Measurements from ENCODE around the gene ZNF532. TPM values are rescaled to one million over a fixed set of nuclear protein-coding genes. Genes with fewer than 3 reads are reported as not detected.

ZNF532 gene
- total RNA-seq (76.3 TPM), polyA plus RNA-seq (ENCODE audit: insufficient read depth, low read depth, low replicate concordance) (5.7 TPM)
- long read RNA-seq, donor 1, full-length matches to known transcripts = 11 of 85 reads
- long read RNA-seq, donor 1, partial matches to known transcripts = 74 of 85 reads
- long read RNA-seq, donor 1, other reads (novel, unspliced or antisense) = 0 of 85 reads
- long read RNA-seq, donor 2, full-length matches to known transcripts = 8 of 8 reads
- long read RNA-seq, donor 2, partial matches to known transcripts = 0 of 8 reads
- long read RNA-seq, donor 2, other reads (novel, unspliced or antisense) = 0 of 8 reads
- long read RNA-seq, donor 3, full-length matches to known transcripts = 15 of 88 reads
- long read RNA-seq, donor 3, partial matches to known transcripts = 73 of 88 reads
- long read RNA-seq, donor 3, other reads (novel, unspliced or antisense) = 0 of 88 reads
- long read RNA-seq, donor 4, full-length matches to known transcripts = 4 of 4 reads
- long read RNA-seq, donor 4, partial matches to known transcripts = 0 of 4 reads
- long read RNA-seq, donor 4, other reads (novel, unspliced or antisense) = 0 of 4 reads
- long read RNA-seq, donor 5, partial matches to known transcripts = 0 of 1 reads
- long read RNA-seq, donor 5, other reads (novel, unspliced or antisense) = 0 of 1 reads
- long read RNA-seq, donor 6, full-length matches to known transcripts = 5 of 5 reads
- long read RNA-seq, donor 6, partial matches to known transcripts = 0 of 5 reads
- long read RNA-seq, donor 6, other reads (novel, unspliced or antisense) = 0 of 5 reads
- long read RNA-seq, donor 7, full-length matches to known transcripts = 1 of 16 reads
- long read RNA-seq, donor 7, partial matches to known transcripts = 5 of 16 reads
- long read RNA-seq, donor 7, other reads (novel, unspliced or antisense) = 10 of 16 reads
- long read RNA-seq, donor 8, full-length matches to known transcripts = 12 of 25 reads
- long read RNA-seq, donor 8, partial matches to known transcripts = 13 of 25 reads
- long read RNA-seq, donor 8, other reads (novel, unspliced or antisense) = 0 of 25 reads
- long read RNA-seq, donor 9, full-length matches to known transcripts = 10 of 10 reads
- long read RNA-seq, donor 9, partial matches to known transcripts = 0 of 10 reads
- long read RNA-seq, donor 9, other reads (novel, unspliced or antisense) = 0 of 10 reads
- long read RNA-seq, donor 10, full-length matches to known transcripts = 12 of 28 reads
- long read RNA-seq, donor 10, partial matches to known transcripts = 16 of 28 reads
- long read RNA-seq, donor 10, other reads (novel, unspliced or antisense) = 0 of 28 reads

- H3K9me3 ChIP-seq (ENCODE audit: control insufficient read depth in 2 of 3, insufficient read depth in 1 of 3, low read length in 3 of 3) = peaks cover 0 to 3% (median 0%) of the 10 kb centered on the region in 3 donors
- no peaks in the 10 kb centered on the region for H3K27me3 ChIP-seq (ENCODE audit: control insufficient read depth, insufficient read depth, low read length)
- no peak for TF ChIP-seq CTCF (IDR thresholded peaks at IDR 0.05; ENCODE audit: borderline replicate concordance, extremely low read depth, insufficient read depth)
- peak within 1 kb of the TSS; percentile 18 to 40 (median 38) for H3K4me3 ChIP-seq (ENCODE audit: low read length in 3 of 3)
- FAIRE-seq (no peak), DNase-seq (peak; percentile 81 to 95 (median 89))
- peak within 1 kb of the TSS; percentile 83 to 91 for H3K27ac ChIP-seq (ENCODE audit: low read depth in 2 of 2, low read length in 2 of 2)
- peak within 1 kb of the TSS in 2 of 3 donors; percentile 13 to 35 for H3K9ac ChIP-seq (ENCODE audit: low read length in 3 of 3)
- peaks cover 5 to 11% (median 10%) of the 10 kb centered on the region in 3 donors for H3K36me3 ChIP-seq (ENCODE audit: control insufficient read depth in 2 of 3, insufficient read depth in 3 of 3, low read length in 3 of 3)
- H3K4me1 ChIP-seq (ENCODE audit: control insufficient read depth in 2 of 3, insufficient read depth in 2 of 3, low read depth in 1 of 3, low read length in 3 of 3) = peaks cover 17 to 32% (median 27%) of the 10 kb centered on the region in 3 donors
- intact Hi-C loops (cut with DNase I) = no loop called here
Measured at GRCh38 chr18:58864146-58865032, at the start of gene ZNF532. Gene ZNF532, plus strand, starts transcription at chr18:58864877. CDS start in a region left out here.

GRCh38 chr18:58819051-58819450 is 45.6 kb upstream of the ZNF532 start:
- no peak for TF ChIP-seq CTCF (IDR thresholded peaks at IDR 0.05; ENCODE audit: borderline replicate concordance, extremely low read depth, insufficient read depth)
- no peaks in the 10 kb centered on the region for H3K9me3 ChIP-seq (ENCODE audit: control insufficient read depth in 2 of 3, insufficient read depth in 1 of 3, low read length in 3 of 3)
- intact Hi-C loops (cut with DNase I) = no loop called here
- peak in 1 of 5 donors; percentile 43 for DNase-seq
- FAIRE-seq = no peak
- H3K9ac ChIP-seq (ENCODE audit: low read length in 3 of 3) = no peak overlapping the region
- H3K27me3 ChIP-seq (ENCODE audit: control insufficient read depth, insufficient read depth, low read length) = no peaks in the 10 kb centered on the region
- no peak overlapping the region for H3K27ac ChIP-seq (ENCODE audit: low read depth in 2 of 2, low read length in 2 of 2)
- no peaks in the 10 kb centered on the region for H3K36me3 ChIP-seq (ENCODE audit: control insufficient read depth in 2 of 3, insufficient read depth in 3 of 3, low read length in 3 of 3)
- H3K4me1 ChIP-seq (ENCODE audit: control insufficient read depth in 2 of 3, insufficient read depth in 2 of 3, low read depth in 1 of 3, low read length in 3 of 3) = no peaks in the 10 kb centered on the region
- no peak overlapping the region for H3K4me3 ChIP-seq (ENCODE audit: low read length in 3 of 3)

- Histone ChIP-seq H3K4me3 (ENCODE audit: low read length in 3 of 3) (no peak overlapping the region), H3K4me1 (ENCODE audit: control insufficient read depth in 2 of 3, insufficient read depth in 2 of 3, low read depth in 1 of 3, low read length in 3 of 3) (no peaks in the 10 kb centered on the region), H3K27ac (ENCODE audit: low read depth in 2 of 2, low read length in 2 of 2) (no peak overlapping the region), H3K9ac (ENCODE audit: low read length in 3 of 3) (no peak overlapping the region), H3K27me3 (ENCODE audit: control insufficient read depth, insufficient read depth, low read length) (no peaks in the 10 kb centered on the region), H3K36me3 (ENCODE audit: control insufficient read depth in 2 of 3, insufficient read depth in 3 of 3, low read length in 3 of 3) (no peaks in the 10 kb centered on the region), H3K9me3 (ENCODE audit: control insufficient read depth in 2 of 3, insufficient read depth in 1 of 3, low read length in 3 of 3) (no peaks in the 10 kb centered on the region)
- intact Hi-C loops (cut with DNase I) = no loop called here
- no peak for TF ChIP-seq CTCF (IDR thresholded peaks at IDR 0.05; ENCODE audit: borderline replicate concordance, extremely low read depth, insufficient read depth)
- DNase-seq (no peak), FAIRE-seq (no peak)
Measured at GRCh38 chr18:58820251-58820650, 44.4 kb upstream of the ZNF532 start.
